GM21515 (cell line): ENCODE results near the gene CALU.

Experiments used
- ATAC-seq: cut with Tn5 transposase; IDR thresholded peaks from one replicate; pipeline ENCODE4 v1.9.1; 2021; ENCODE audit not compliant: unreplicated experiment

CALU gene

GRCh38 chr7:128739048-128739962, at the start of gene CALU:
Gene CALU, plus strand, starts transcription at chr7:128739359. Its CDS starts 9,225 bp downstream, at chr7:128748584.
- ATAC-seq = peak; percentile 99

- no peak for ATAC-seq
Observed at GRCh38 chr7:128691227-128691626, 47.9 kb upstream of the CALU start.

- ATAC-seq = no peak
Observed at GRCh38 chr7:128692623-128693270, 46.4 kb upstream of the CALU start.

- no peak for ATAC-seq
Observed at GRCh38 chr7:128693373-128694015, 45.7 kb upstream of the CALU start.

GRCh38 chr7:128694738-128695137, 44.4 kb upstream of the CALU start:
- no peak for ATAC-seq

- ATAC-seq = no peak
Observed at GRCh38 chr7:128697302-128697905, 41.8 kb upstream of the CALU start.

GRCh38 chr7:128699196-128699712, 39.9 kb upstream of the CALU start:
- ATAC-seq = no peak

- no peak for ATAC-seq
Observed at GRCh38 chr7:128699895-128700294, 39.3 kb upstream of the CALU start.

- no peak for ATAC-seq
Observed at GRCh38 chr7:128701062-128701785, 37.9 kb upstream of the CALU start.

- no peak for ATAC-seq
Observed at GRCh38 chr7:128703609-128704241, 35.4 kb upstream of the CALU start.

GRCh38 chr7:128705891-128706333, 33.2 kb upstream of the CALU start:
- no peak for ATAC-seq

GRCh38 chr7:128707752-128708151, 31.4 kb upstream of the CALU start:
- ATAC-seq = no peak

GRCh38 chr7:128708235-128708634, 30.9 kb upstream of the CALU start:
- ATAC-seq = no peak

- no peak for ATAC-seq
Observed at GRCh38 chr7:128708824-128709223, 30.3 kb upstream of the CALU start.

GRCh38 chr7:128710481-128710880, 28.7 kb upstream of the CALU start:
- ATAC-seq = no peak

- no peak for ATAC-seq
Observed at GRCh38 chr7:128713794-128714193, 25.4 kb upstream of the CALU start.

GRCh38 chr7:128714701-128715495, 24.3 kb upstream of the CALU start:
- ATAC-seq = no peak

- no peak for ATAC-seq
Observed at GRCh38 chr7:128718967-128719642, 20.1 kb upstream of the CALU start.

GRCh38 chr7:128721376-128721775, 17.8 kb upstream of the CALU start:
- ATAC-seq = no peak
